Effector memory CD8-positive, alpha-beta T cell (primary cell): ENCODE data around the gene P2RY6.
A peak's percentile ranks its signal among the peaks of the same experiment; 100 is the strongest.
"Not testable (repeated sequence)": the region's sequence is repeated elsewhere in the genome, so short reads cannot be mapped to it uniquely, and the experiment has no call there.

Experiments
- ATAC-seq: fragments of 150-1000 bp; cut with Tn5 transposase; replicated peaks from 2 replicates; pipeline ENCODE4 v1.10.0; 2021; ENCODE audit warnings: mild to moderate bottlenecking, moderate library complexity
- DNase-seq, 3 experiments: peaks; one replicate each; pipeline ENCODE4 v3.0.0; 2021
- H3K27ac Mint-ChIP-seq, 2 donors: one replicate each; pipeline ENCODE4 v1.8.0; 2022; ENCODE audit warnings: mild to moderate bottlenecking in 2 of 2, mixed read lengths in 2 of 2, moderate library complexity in 2 of 2
- H3K27me3 Mint-ChIP-seq, 2 donors: one replicate each; pipeline ENCODE4 v1.8.0; 2022; ENCODE audit warnings: mixed read lengths in 2 of 2
- H3K36me3 Mint-ChIP-seq: one replicate; pipeline ENCODE4 v1.8.0; 2022; ENCODE audit warnings: mild to moderate bottlenecking, moderate library complexity, mixed read lengths; ENCODE audit not compliant: insufficient read depth
- H3K4me1 Mint-ChIP-seq, 2 donors: one replicate each; pipeline ENCODE4 v1.8.0; 2022; ENCODE audit warnings: low read depth in 2 of 2, mixed read lengths in 2 of 2
- H3K4me3 Mint-ChIP-seq, 2 donors: one replicate each; pipeline ENCODE4 v1.8.0; 2022; ENCODE audit warnings: mild to moderate bottlenecking in 2 of 2, mixed read lengths in 2 of 2, moderate library complexity in 2 of 2
- H3K9me3 Mint-ChIP-seq, 2 donors: one replicate each; pipeline ENCODE4 v1.8.0; 2022; ENCODE audit warnings: mixed read lengths in 2 of 2

P2RY6 gene

DNA sequence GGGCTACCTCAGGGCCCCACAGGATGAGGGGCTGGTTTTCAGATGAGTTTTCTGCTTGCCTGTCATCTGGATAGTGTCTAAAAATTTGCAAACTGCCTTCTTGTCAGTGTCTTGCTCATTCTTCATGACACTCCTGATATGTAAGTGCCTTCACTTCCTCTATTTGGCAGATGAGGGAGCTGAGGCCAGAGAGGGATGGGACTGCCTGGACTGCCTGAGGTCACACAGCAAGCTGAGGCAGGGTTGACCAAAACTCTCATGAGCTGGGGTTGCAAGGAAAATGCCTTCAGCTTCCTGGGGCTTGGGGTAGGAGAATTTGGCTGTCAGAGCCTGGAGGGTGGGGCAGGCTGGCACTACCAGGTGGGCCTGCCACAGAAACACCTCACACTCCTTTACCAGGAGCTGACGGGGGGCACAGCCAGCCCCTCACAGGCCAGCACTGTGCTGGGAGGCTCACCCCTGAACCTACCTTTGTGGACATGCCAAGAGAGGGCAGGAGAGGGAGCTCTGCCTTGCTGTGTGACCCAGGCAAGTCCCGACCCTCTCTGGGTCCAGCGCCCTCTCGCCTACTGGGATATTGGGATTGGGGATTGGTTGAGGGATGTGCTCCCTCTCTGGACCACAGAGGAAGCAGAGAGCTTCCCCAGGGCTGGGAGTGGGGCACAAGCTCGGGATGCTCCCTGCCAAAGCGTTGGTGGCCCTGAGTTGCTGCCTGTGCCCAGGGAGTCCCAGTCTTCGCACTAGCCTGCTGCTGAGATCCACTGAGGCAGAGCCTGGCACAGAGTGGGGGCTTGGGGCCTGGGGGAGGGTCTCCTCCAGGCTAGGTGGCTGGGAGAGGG is 1.9 kb upstream of the P2RY6 start:
- no peak for ATAC-seq
- H3K4me3 Mint-ChIP-seq: no peak overlapping the region
- peaks cover 14 to 49% of the 10 kb centered on the region in 2 donors for H3K27me3 Mint-ChIP-seq
- H3K9me3 Mint-ChIP-seq: no peaks in the 10 kb centered on the region
- H3K4me1 Mint-ChIP-seq: no peaks in the 10 kb centered on the region
- no peaks in the 10 kb centered on the region for H3K36me3 Mint-ChIP-seq
- no peak for DNase-seq
- H3K27ac Mint-ChIP-seq: peak overlapping the region in 1 of 2 donors; percentile 33

DNA sequence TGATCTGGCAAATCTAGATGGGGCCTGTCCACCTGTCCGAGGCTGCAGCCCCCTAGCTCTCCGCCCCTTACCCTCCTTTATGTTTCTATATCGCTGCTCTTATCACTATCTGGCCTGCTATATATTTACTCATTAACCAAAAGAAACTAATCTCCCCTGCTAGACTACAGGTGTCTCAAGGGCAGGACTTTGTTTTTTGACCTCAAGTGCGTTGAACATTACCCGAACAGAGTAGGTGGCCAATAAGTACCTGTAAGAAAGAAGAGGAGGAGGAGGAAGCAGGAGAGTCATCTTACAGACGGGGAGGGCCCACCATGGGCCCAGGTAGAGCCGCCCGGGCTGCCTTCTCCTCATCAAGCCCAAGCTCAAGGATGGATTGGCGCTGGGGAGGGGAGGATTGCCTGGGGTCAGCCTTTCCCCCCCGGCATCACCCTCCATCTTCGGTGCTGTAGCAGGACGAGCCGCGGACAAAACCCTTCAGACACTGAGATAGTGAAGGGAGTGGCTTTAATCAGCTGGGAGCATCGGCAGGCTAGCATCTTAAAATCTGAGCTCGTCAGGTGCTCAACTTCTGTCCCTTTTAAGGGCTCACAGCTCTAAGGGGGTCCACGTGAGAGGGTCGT is 1.2 kb upstream of the P2RY6 start:
- DNase-seq (no peak), ATAC-seq (no peak)
- H3K27me3 Mint-ChIP-seq: peaks cover 10 to 45% of the 10 kb centered on the region in 2 donors
- H3K9me3 Mint-ChIP-seq: no peaks in the 10 kb centered on the region
- H3K27ac Mint-ChIP-seq: no peak overlapping the region
- no peaks in the 10 kb centered on the region for H3K4me1 Mint-ChIP-seq
- no peak overlapping the region for H3K4me3 Mint-ChIP-seq
- H3K36me3 Mint-ChIP-seq: no peaks in the 10 kb centered on the region

DNA sequence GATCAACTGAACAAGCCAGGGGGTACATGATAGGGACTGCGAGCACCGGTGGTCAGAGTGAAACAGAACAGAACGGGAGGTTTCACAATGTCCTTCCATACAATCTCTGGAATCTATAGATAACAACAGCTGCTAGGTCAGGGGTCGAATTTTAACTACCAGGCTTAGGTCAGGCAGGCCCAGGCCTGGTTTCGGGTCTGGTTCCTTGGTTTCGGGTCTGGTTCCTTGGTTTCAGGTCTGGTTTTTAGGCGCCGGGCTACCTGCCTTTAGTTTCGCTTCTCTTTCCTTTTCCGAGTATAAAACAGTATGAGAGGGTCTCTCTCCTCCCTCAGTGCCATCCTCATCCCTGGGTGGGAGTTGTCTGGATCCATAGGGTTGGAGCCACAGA is 666 bp upstream of the P2RY6 start:
- ATAC-seq, H3K4me1 Mint-ChIP-seq, H3K36me3 Mint-ChIP-seq, H3K27ac Mint-ChIP-seq, DNase-seq, H3K4me3 Mint-ChIP-seq, H3K9me3 Mint-ChIP-seq: not testable (repeated sequence)
- H3K27me3 Mint-ChIP-seq: peaks cover 5 to 40% of the 10 kb centered on the region in 2 donors

DNA sequence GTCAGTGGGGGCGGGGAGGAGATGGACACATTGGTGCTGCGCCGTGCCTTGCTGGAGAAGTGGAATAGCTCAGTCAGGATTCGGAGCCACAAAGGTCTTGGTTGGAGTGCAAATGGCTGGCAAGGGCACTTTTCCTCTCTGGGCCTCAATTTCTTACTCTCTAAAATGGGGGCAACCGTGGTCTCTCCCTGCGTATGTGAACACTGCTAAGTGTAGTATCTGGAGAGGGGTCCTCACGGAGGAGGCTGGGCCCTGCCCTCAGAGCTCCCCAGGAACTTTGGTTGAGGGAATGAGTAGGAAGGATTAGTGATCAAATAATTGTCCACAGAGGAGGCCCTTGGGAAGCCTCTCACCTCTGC is 521 bp downstream of the P2RY6 start:
- H3K4me1 Mint-ChIP-seq: no peaks in the 10 kb centered on the region
- no peak for ATAC-seq
- no peaks in the 10 kb centered on the region for H3K36me3 Mint-ChIP-seq
- no peak overlapping the region for H3K27ac Mint-ChIP-seq
- H3K4me3 Mint-ChIP-seq: no peak overlapping the region
- H3K9me3 Mint-ChIP-seq: no peaks in the 10 kb centered on the region
- H3K27me3 Mint-ChIP-seq: peaks cover 5 to 30% of the 10 kb centered on the region in 2 donors
- DNase-seq: no peak

DNA sequence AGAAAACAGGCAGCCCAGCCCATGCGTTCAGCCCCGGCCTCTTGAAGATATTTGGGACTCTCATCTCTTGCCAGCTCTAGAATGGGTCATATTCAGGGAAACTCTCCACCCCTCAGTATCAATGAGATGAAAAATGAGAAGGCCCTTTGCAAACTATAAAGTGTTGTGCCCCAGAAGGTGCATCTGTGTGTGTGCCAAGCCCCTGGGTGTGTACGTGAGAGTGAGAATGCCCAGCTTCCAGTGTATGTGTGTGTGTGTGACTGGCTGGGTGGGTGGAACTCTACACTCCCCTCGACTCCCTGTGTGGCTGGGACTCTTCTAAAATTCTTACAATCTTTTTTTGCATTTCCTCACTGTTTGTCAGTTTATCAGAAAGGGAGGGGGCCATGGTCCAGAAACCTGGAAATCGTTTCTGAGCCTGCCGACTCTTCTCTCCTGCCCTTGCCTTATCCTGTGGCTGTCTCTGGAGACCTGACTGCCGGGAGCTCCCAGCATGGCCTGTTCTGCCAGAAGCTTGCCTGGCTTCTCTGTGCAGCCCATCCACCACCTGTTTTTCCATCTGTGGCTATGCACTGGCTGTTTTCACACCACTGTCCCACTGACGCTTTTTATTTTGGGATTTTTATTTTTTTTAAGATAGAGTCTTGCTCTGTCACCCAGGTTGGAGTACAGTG is 1.2 kb downstream of the P2RY6 start:
- DNase-seq (no peak), ATAC-seq (no peak)
- Mint-ChIP-seq H3K9me3 (no peaks in the 10 kb centered on the region), H3K4me1 (no peaks in the 10 kb centered on the region), H3K27me3 (peaks cover 5 to 27% of the 10 kb centered on the region in 2 donors), H3K27ac (no peak overlapping the region), H3K4me3 (no peak overlapping the region), H3K36me3 (no peaks in the 10 kb centered on the region)

DNA sequence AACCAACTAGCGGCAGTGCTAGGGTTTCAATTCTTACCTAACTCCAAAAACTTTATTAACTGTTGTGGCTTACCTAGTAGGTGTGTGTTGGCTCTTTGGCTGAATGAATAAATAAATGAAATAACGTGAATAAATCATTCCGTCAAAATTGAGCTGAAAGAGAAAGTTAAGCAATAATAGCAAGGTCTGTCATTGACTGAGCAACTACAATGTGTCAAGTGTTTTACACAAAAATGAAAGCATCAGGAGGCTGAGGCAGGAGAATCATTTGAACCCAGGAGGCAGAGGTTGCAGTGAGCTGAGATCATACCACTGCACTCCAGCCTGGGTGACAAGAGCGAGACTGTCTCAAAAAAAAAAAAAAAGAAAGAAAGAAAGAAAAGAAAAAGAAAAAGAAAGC is 2.1 kb downstream of the P2RY6 start:
- not testable (repeated sequence) for H3K9me3 Mint-ChIP-seq, H3K4me1 Mint-ChIP-seq, H3K36me3 Mint-ChIP-seq, DNase-seq, H3K27ac Mint-ChIP-seq, ATAC-seq, H3K4me3 Mint-ChIP-seq
- H3K27me3 Mint-ChIP-seq: peaks cover 5 to 27% of the 10 kb centered on the region in 2 donors

DNA sequence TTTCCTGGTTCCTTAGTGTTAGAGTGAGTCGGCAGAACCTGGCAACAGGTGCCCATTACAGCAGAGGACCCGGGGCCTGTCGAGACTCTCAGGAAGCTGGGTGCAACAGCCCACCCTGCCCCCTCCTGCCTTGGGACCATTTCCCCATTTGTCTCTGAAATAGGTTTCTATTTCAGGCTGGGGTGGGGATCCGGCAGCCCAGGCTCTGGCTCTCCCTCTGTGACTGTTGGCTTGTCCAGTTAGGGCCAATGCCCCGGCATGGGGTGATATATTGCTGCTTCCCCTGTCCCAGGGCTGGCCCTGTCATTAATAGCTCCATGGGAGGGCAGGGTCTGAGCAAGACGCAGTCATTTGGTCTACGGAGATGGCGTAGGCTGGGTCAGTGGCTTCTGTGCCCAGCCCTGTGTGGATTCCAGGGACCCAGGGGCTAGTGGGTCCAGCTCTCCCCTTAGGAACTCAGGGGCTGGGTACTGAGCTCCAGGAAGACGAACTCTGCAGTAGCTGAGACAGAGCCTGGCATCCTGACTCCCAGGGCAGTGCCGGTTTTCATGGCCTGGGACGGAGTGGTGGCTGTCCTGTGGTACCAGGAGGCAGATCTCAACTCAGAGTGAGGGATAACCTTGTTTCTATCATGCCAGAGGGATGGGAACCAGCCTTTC is 2.7 kb downstream of the P2RY6 start:
- Mint-ChIP-seq H3K9me3 (no peaks in the 10 kb centered on the region), H3K27me3 (peaks cover 2 to 23% of the 10 kb centered on the region in 2 donors), H3K4me1 (no peaks in the 10 kb centered on the region), H3K36me3 (no peaks in the 10 kb centered on the region), H3K27ac (no peak overlapping the region), H3K4me3 (no peak overlapping the region)
- ATAC-seq (no peak), DNase-seq (no peak)

DNA sequence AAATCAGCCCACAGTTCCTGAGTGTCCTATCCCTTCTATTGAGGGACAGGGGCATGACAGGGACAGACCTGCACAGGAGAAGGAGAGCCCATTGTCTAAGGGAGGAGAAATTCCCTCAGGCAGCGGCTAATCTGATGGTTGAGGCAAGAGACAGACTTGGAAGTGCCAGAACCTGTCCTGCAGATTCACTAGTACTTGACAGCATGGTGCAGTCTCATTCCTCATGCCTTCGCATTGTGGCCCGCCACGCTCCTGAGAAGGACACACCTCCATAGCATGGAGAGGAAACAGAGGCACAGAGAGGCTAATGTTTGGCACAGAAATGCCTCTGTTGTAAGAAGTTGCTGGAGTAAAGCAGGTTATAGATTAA is 3.2 kb downstream of the P2RY6 start:
- peaks cover 0 to 19% of the 10 kb centered on the region in 2 donors for H3K27me3 Mint-ChIP-seq
- ATAC-seq (no peak), DNase-seq (no peak)
- H3K4me3 Mint-ChIP-seq: no peak overlapping the region
- no peaks in the 10 kb centered on the region for H3K36me3 Mint-ChIP-seq
- no peaks in the 10 kb centered on the region for H3K9me3 Mint-ChIP-seq
- H3K27ac Mint-ChIP-seq: no peak overlapping the region
- no peaks in the 10 kb centered on the region for H3K4me1 Mint-ChIP-seq

DNA sequence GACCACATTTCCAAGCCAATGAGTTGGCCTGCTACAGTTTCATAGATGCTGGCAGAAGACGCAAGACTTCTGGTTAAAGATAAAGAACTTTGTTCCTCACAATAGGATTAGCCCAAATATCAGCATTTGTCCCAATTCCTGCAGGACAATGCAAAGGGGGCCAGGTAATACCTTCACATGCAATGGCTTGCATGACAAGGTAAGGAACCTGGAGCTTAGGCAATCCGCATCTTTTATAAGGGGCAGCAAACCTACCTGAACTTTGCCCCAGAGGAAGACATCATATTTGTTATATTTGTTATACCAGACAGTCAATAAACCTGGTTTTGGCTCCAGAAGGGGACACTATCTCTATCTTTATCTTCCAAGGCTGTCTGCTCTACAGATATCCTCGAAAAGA is 5.3 kb downstream of the P2RY6 start:
- Mint-ChIP-seq H3K27ac (no peak overlapping the region), H3K9me3 (no peaks in the 10 kb centered on the region), H3K4me1 (peaks cover 0 to 2% of the 10 kb centered on the region in 2 donors), H3K4me3 (no peak overlapping the region), H3K27me3 (peaks cover 6 to 21% of the 10 kb centered on the region in 2 donors), H3K36me3 (peaks cover 3% of the 10 kb centered on the region)
- DNase-seq: no peak
- ATAC-seq: no peak

DNA sequence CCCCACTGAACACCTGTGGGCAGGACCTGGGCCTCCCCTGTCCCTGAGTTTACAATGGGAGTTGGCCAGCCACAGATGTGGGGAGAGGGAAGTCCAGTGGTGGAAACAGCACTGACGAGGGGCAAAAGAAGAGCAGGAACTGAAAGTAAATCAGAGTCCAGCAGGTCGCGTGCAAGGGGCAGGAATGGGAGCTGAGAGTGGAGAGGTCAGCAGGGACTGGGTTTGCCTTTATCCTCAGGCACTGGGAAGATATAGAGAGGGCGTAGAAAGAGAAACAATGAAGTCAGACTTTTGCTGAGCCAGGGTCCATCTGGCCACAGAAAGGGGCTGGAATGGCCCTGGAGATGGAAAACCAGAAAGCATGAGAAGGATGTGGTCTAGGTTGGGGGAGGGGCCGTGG is 8.5 kb downstream of the P2RY6 start:
- no peak overlapping the region for H3K4me3 Mint-ChIP-seq
- H3K27me3 Mint-ChIP-seq: peaks cover 6 to 19% of the 10 kb centered on the region in 2 donors
- DNase-seq: no peak
- H3K36me3 Mint-ChIP-seq: peaks cover 3% of the 10 kb centered on the region
- H3K4me1 Mint-ChIP-seq: peaks cover 0 to 2% of the 10 kb centered on the region in 2 donors
- ATAC-seq: no peak
- no peaks in the 10 kb centered on the region for H3K9me3 Mint-ChIP-seq
- H3K27ac Mint-ChIP-seq: no peak overlapping the region

DNA sequence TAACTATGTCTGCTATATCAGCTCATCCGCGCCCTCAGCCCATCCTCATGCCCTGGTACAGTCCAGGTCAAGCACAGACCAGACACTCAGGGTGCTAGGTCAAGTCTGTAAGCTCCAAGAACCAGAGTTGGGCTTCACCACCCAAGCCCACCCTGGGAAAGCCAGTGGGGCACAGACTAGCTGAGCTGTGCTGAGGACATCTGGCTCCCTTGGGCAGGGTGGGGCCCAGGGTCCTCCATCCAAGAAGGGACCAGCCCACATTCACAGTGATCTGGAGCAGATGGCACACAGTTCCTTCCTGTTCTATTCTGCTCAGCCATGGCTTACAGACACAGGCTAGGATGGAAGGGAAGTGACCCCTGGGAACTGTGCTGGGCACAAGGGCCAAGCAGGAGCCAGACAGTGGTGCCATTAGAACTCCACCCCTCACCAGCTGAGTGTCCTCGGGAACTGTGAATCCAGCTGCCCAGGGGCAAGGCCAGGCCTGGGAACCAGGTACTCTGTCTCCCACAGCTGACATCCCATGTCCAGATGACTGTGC is 9.1 kb downstream of the P2RY6 start:
- Mint-ChIP-seq H3K27me3 (peaks cover 6 to 19% of the 10 kb centered on the region in 2 donors), H3K4me3 (no peak overlapping the region), H3K9me3 (no peaks in the 10 kb centered on the region), H3K4me1 (peaks cover 0 to 2% of the 10 kb centered on the region in 2 donors), H3K27ac (no peak overlapping the region), H3K36me3 (peaks cover 3% of the 10 kb centered on the region)
- ATAC-seq (no peak), DNase-seq (no peak)

DNA sequence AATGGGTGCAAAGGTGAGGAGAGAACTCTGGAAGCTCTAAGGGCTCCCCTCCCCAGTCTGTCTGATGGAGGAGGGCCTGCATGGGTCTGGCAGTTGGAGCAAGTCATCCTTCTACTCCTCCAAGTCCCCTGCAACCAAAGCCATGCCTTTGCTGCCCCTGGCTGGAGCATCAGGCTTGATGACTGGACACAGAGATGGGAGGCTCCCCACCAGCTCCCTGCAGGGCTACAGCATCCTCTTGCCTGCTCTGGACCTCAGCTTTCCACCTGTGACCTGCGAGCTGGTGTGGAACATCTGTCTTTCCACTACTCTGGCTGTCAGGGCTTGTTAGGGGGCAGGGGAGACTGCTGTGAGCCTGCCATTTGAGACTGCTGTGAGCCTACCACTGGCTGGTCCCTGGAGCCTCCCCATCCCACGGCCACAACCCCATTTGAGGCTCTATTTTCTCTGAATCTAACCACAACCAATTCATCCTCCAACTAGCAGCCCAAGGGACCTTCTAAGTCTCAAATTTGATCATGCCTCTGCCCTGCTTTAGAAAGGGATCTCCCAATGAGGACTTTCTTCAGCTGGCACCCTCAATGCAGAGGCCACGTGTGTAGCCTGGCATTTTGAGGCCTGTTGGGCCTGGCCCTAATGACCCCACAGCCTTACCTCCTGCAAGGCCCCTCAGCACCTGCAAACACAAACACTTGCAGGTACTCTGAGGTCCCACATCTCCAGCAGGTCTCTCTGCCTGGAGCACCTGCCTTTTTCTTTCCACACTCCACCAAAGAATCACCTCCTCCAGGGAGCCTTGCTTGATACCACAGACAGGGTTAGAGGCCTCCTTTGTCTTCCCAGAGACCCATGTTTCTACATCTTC is 9.9 kb downstream of the P2RY6 start:
- no peak for ATAC-seq
- Mint-ChIP-seq H3K27ac (no peak overlapping the region), H3K4me1 (peaks cover 0 to 2% of the 10 kb centered on the region in 2 donors), H3K9me3 (no peaks in the 10 kb centered on the region), H3K4me3 (no peak overlapping the region), H3K36me3 (peaks cover 3% of the 10 kb centered on the region), H3K27me3 (peaks cover 6 to 23% of the 10 kb centered on the region in 2 donors)
- DNase-seq: no peak
